ENCODE measurements around the gene MS4A4A. TPM values are rescaled to one million over a fixed set of nuclear protein-coding genes. Genes with fewer than 3 reads are reported as not detected.

Gene MS4A4A
- total and polyA plus RNA-seq, 9 of the 15 experiments (the other 6 are each of a cell fraction or from before 2014, with no cell fraction given) = 0.77 to 41.4 (median 10.1) TPM

GRCh38 chr11:60345489-60345888, 65.0 kb downstream of the MS4A4A start (continued):
- TF ChIP-seq, protein P1, sequence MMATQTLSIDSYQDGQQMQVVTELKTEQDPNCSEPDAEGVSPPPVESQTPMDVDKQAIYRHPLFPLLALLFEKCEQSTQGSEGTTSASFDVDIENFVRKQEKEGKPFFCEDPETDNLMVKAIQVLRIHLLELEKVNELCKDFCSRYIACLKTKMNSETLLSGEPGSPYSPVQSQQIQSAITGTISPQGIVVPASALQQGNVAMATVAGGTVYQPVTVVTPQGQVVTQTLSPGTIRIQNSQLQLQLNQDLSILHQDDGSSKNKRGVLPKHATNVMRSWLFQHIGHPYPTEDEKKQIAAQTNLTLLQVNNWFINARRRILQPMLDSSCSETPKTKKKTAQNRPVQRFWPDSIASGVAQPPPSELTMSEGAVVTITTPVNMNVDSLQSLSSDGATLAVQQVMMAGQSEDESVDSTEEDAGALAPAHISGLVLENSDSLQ (IDR thresholded peaks at IDR 0.05) = peak; percentile 55

DNA sequence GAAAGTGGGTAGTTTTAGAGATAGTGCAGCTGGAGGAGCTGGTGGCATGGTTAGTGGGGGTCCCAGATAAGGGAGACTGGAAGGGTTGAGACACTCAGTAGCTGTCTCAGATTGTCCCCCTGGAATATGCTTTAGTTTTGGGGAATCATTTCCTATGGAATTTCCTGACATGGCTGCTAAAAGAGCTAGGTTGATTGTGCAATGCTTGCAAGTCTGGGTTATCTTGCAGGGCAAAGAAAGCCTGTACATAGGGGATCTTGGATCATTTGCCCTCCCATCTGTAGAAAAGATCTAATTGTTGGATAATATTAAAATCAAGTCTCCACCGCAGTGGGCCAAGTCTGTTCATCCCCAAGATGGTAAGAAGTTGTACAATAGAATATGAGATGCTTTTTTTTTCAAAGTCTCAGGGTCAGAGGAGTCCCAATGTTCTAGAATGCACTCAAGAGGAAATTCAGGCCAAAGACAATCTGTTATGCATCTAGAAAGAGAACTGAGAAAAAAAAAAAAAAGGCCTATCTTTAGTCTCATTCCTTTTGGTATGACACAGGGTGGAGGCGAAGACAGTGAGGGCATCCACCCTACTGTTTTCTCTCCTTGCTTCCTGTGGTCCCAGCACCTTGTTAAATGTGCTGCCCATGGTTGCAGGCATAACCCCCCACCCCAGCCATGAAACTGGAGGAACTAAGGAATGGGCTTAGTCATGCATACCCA, 66.8 kb downstream of the MS4A4A start:
- FAIRE-seq (no peak), ATAC-seq (no peak), DNase-seq (ENCODE audit: extremely low read depth in 1 of 4, low spot score in 3 of 4) (no peak)
- Histone ChIP-seq H3K27me3 (ENCODE audit: control insufficient read depth in 2 of 2, insufficient read depth in 2 of 2, low read length in 2 of 2) (no peaks in the 10 kb centered on the region), H3K9me1 (ENCODE audit: control insufficient read depth, insufficient read depth, low read length) (no peaks in the 10 kb centered on the region), H3K79me2 (ENCODE audit: control insufficient read depth, insufficient read depth, low read length) (no peaks in the 10 kb centered on the region), H3K9ac (ENCODE audit: insufficient read depth in 1 of 2, low read depth in 2 of 2, low read length in 2 of 2) (no peak overlapping the region), H3K4me3 (no peak overlapping the region), H3K9me3 (replicated peaks; ENCODE audit: control insufficient read depth, insufficient read depth, low read depth, low read length) (no peaks in the 10 kb centered on the region), H2AFZ (ENCODE audit: low read depth, low read length) (no peak overlapping the region), H3K4me1 (replicated peaks in 1 of 2; ENCODE audit: control insufficient read depth in 2 of 2, insufficient read depth in 2 of 2, low read length in 2 of 2) (no peaks in the 10 kb centered on the region), H3K27ac (ENCODE audit: extremely low read depth, low read depth, low read length) (no peak overlapping the region), H3K36me3 (ENCODE audit: control insufficient read depth, insufficient read depth, low read length) (no peaks in the 10 kb centered on the region), H4K20me1 (replicated peaks; ENCODE audit: control insufficient read depth, insufficient read depth, low read length) (no peaks in the 10 kb centered on the region), H3K4me2 (ENCODE audit: insufficient read depth, low read length) (no peak overlapping the region)
- BruUV-seq (replicated peaks) = no TSS peak
- TF ChIP-seq BACH1 (tag; IDR thresholded peaks at IDR 0.05) = no peak
- TF ChIP-seq NFIC (IDR thresholded peaks at IDR 0.05) = no peak
- no peak for TF ChIP-seq CHD4 (IDR thresholded peaks at IDR 0.05; ENCODE audit: insufficient read depth, insufficient replicate concordance, low read depth, low read length, poor library complexity, severe bottlenecking)
- no peak for TF ChIP-seq CHAMP1 (IDR thresholded peaks at IDR 0.05)
- no peak for TF ChIP-seq HDAC1 (IDR thresholded peaks at IDR 0.05)
- TF ChIP-seq CBX2 (IDR thresholded peaks at IDR 0.05; ENCODE audit: insufficient read depth, low read length, poor library complexity, severe bottlenecking) = no peak
- no peak for TF ChIP-seq TAF7 (tag; IDR thresholded peaks at IDR 0.05)
- no peak for TF ChIP-seq PBX2 (CRISPR knock-in tag; IDR thresholded peaks at IDR 0.05; ENCODE audit: low read depth)
- no peak for TF ChIP-seq PBX2 (tag; conservative IDR thresholded peaks at IDR 0.05; ENCODE audit: low read depth)
- no peak for TF ChIP-seq ZKSCAN1 (IDR thresholded peaks at IDR 0.05; ENCODE audit: low read depth, low read length)
- TF ChIP-seq MIER1 (IDR thresholded peaks at IDR 0.05; ENCODE audit: low read depth) = no peak
- intact Hi-C loops (cut with micrococcal nuclease) (no loop called here), in situ Hi-C loops (cut with MboI) (no loop called here)
- WGBS (ENCODE audit: insufficient coverage, low coverage, missing lambda C conversion rate) = 0% methylated on average over 2 of the region's 2 CpGs
- ChIA-PET CTCF (ENCODE audit: low intra/inter-chr PET ratio) (no interaction called here), POLR2A (no interaction called here)
